GM12892 (cell line): ENCODE data around the gene FAM9C.

Experiments
- POLR2A ChIP-seq: IDR thresholded peaks from 2 replicates; pipeline ENCODE4 v1.6.1; 2011; ENCODE audit warnings: low read depth, low read length, control low read depth
- TAF1 ChIP-seq: IDR thresholded peaks from 2 replicates; pipeline ENCODE4 v1.6.1; 2011; ENCODE audit warnings: low read depth, mild to moderate bottlenecking, control low read depth, low read length, borderline replicate concordance

DNA sequence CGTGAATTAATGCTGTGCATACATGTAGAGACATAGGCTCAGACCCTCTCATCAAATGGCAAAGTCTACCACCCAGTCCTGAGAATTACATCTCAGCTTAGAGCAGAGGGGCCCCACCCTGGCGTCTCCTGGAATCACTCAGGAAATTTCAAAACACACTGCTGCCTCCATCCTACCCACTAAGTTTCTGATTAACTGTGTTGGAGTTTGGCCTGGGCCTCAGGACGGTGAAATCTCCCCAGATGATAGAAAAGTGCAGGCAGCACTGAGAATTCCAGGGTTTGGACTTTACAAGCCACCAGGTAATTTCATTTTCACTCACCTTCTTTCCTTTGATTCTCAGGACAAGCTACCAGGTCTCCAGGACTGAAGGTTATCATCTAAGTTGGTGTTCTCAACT is 3.3 kb upstream of the FAM9C start:
- TF ChIP-seq TAF1 (no peak), POLR2A (no peak)
